Activated T-cell treated with anti-CD3 and anti-CD28 coated beads, Interleukin-2, amount 50 U/mL, for 24 hours (primary cell): ENCODE results near the gene DNAH6.
A peak's percentile ranks its signal among the peaks of the same experiment; 100 is the strongest.

Experiments
- DNase-seq: peaks from one replicate; pipeline ENCODE4 v3.0.0-alpha.2; 2020
- H3K27ac Mint-ChIP-seq: 2 replicates; pipeline ENCODE4 v1.8.0; 2020; ENCODE audit warnings: mild to moderate bottlenecking, mixed read lengths
- H3K27me3 Mint-ChIP-seq: 2 replicates; pipeline ENCODE4 v1.8.0; 2020; ENCODE audit warnings: mixed read lengths
- H3K36me3 Mint-ChIP-seq: 2 replicates; pipeline ENCODE4 v1.8.0; 2020; ENCODE audit warnings: low read depth, mixed read lengths
- H3K4me1 Mint-ChIP-seq: 2 replicates; pipeline ENCODE4 v1.8.0; 2020; ENCODE audit warnings: low read depth, mixed read lengths
- H3K4me3 Mint-ChIP-seq: 2 replicates; pipeline ENCODE4 v1.8.0; 2020; ENCODE audit warnings: mild to moderate bottlenecking, moderate library complexity, mixed read lengths
- H3K9me3 Mint-ChIP-seq: 2 replicates; pipeline ENCODE4 v1.8.0; 2020; ENCODE audit warnings: mixed read lengths

The DNAH6 gene

GRCh38 chr2:84629550-84629949, 113.3 kb downstream of the DNAH6 start:
- Mint-ChIP-seq H3K36me3 (no peaks in the 10 kb centered on the region), H3K27ac (no peak overlapping the region), H3K4me3 (no peak overlapping the region), H3K4me1 (peaks cover 22% of the 10 kb centered on the region), H3K9me3 (no peaks in the 10 kb centered on the region), H3K27me3 (no peaks in the 10 kb centered on the region)
- DNase-seq, result no peak

GRCh38 chr2:84631047-84631446, 114.7 kb downstream of the DNAH6 start:
- Mint-ChIP-seq H3K36me3 (no peaks in the 10 kb centered on the region), H3K27me3 (no peaks in the 10 kb centered on the region), H3K4me1 (peaks cover 22% of the 10 kb centered on the region), H3K27ac (no peak overlapping the region), H3K4me3 (no peak overlapping the region), H3K9me3 (no peaks in the 10 kb centered on the region)
- no peak for DNase-seq

GRCh38 chr2:84631985-84632384, 115.7 kb downstream of the DNAH6 start:
- H3K4me1 Mint-ChIP-seq, result peaks cover 22% of the 10 kb centered on the region
- no peak overlapping the region for H3K4me3 Mint-ChIP-seq
- DNase-seq, result no peak
- H3K27me3 Mint-ChIP-seq, result no peaks in the 10 kb centered on the region
- no peaks in the 10 kb centered on the region for H3K36me3 Mint-ChIP-seq
- no peaks in the 10 kb centered on the region for H3K9me3 Mint-ChIP-seq
- H3K27ac Mint-ChIP-seq, result no peak overlapping the region

- no peak overlapping the region for H3K4me3 Mint-ChIP-seq
- H3K27me3 Mint-ChIP-seq, result no peaks in the 10 kb centered on the region
- no peaks in the 10 kb centered on the region for H3K9me3 Mint-ChIP-seq
- H3K36me3 Mint-ChIP-seq, result no peaks in the 10 kb centered on the region
- H3K27ac Mint-ChIP-seq, result no peak overlapping the region
- no peak for DNase-seq
- H3K4me1 Mint-ChIP-seq, result peaks cover 18% of the 10 kb centered on the region
Measured at GRCh38 chr2:84636080-84636971, 120.0 kb downstream of the DNAH6 start.

GRCh38 chr2:84639751-84640150, 123.5 kb downstream of the DNAH6 start:
- Mint-ChIP-seq H3K4me3 (no peak overlapping the region), H3K4me1 (peaks cover 1% of the 10 kb centered on the region), H3K27me3 (no peaks in the 10 kb centered on the region), H3K9me3 (peaks cover 7% of the 10 kb centered on the region), H3K27ac (no peak overlapping the region), H3K36me3 (no peaks in the 10 kb centered on the region)
- DNase-seq, result no peak

GRCh38 chr2:84640411-84640810, 124.1 kb downstream of the DNAH6 start:
- DNase-seq, result no peak
- Mint-ChIP-seq H3K27ac (no peak overlapping the region), H3K4me3 (no peak overlapping the region), H3K27me3 (no peaks in the 10 kb centered on the region), H3K36me3 (no peaks in the 10 kb centered on the region), H3K4me1 (peaks cover 1% of the 10 kb centered on the region), H3K9me3 (peaks cover 8% of the 10 kb centered on the region)

- no peaks in the 10 kb centered on the region for H3K36me3 Mint-ChIP-seq
- H3K9me3 Mint-ChIP-seq, result peaks cover 12% of the 10 kb centered on the region
- H3K4me3 Mint-ChIP-seq, result no peak overlapping the region
- no peaks in the 10 kb centered on the region for H3K27me3 Mint-ChIP-seq
- DNase-seq, result no peak
- no peak overlapping the region for H3K27ac Mint-ChIP-seq
- peaks cover 1% of the 10 kb centered on the region for H3K4me1 Mint-ChIP-seq
Measured at GRCh38 chr2:84641021-84641420, 124.7 kb downstream of the DNAH6 start.

GRCh38 chr2:84643991-84644390, 127.7 kb downstream of the DNAH6 start:
- Mint-ChIP-seq H3K27ac (no peak overlapping the region), H3K27me3 (no peaks in the 10 kb centered on the region), H3K4me1 (peaks cover 27% of the 10 kb centered on the region), H3K4me3 (no peak overlapping the region), H3K9me3 (peaks cover 12% of the 10 kb centered on the region), H3K36me3 (no peaks in the 10 kb centered on the region)
- DNase-seq, result no peak

GRCh38 chr2:84646514-84646913, 130.2 kb downstream of the DNAH6 start:
- no peak for DNase-seq
- H3K9me3 Mint-ChIP-seq, result peaks cover 12% of the 10 kb centered on the region
- H3K27ac Mint-ChIP-seq, result no peak overlapping the region
- H3K4me1 Mint-ChIP-seq, result peaks cover 52% of the 10 kb centered on the region
- H3K27me3 Mint-ChIP-seq, result no peaks in the 10 kb centered on the region
- no peaks in the 10 kb centered on the region for H3K36me3 Mint-ChIP-seq
- no peak overlapping the region for H3K4me3 Mint-ChIP-seq

GRCh38 chr2:84647267-84647666, 131.0 kb downstream of the DNAH6 start:
- DNase-seq, result no peak
- Mint-ChIP-seq H3K9me3 (peaks cover 12% of the 10 kb centered on the region), H3K4me1 (peaks cover 57% of the 10 kb centered on the region), H3K4me3 (no peak overlapping the region), H3K36me3 (no peaks in the 10 kb centered on the region), H3K27ac (no peak overlapping the region), H3K27me3 (no peaks in the 10 kb centered on the region)

- Mint-ChIP-seq H3K4me1 (peaks cover 72% of the 10 kb centered on the region), H3K4me3 (no peak overlapping the region), H3K27me3 (no peaks in the 10 kb centered on the region), H3K27ac (peak overlapping the region; percentile 22), H3K36me3 (peaks cover 3% of the 10 kb centered on the region), H3K9me3 (peaks cover 10% of the 10 kb centered on the region)
- DNase-seq, result no peak
Measured at GRCh38 chr2:84649058-84649457, 132.8 kb downstream of the DNAH6 start.

- no peak for DNase-seq
- no peak overlapping the region for H3K4me3 Mint-ChIP-seq
- H3K9me3 Mint-ChIP-seq, result peaks cover 10% of the 10 kb centered on the region
- peak overlapping the region; percentile 22 for H3K27ac Mint-ChIP-seq
- no peaks in the 10 kb centered on the region for H3K27me3 Mint-ChIP-seq
- peaks cover 3% of the 10 kb centered on the region for H3K36me3 Mint-ChIP-seq
- H3K4me1 Mint-ChIP-seq, result peaks cover 78% of the 10 kb centered on the region
Measured at GRCh38 chr2:84649487-84650142, 133.3 kb downstream of the DNAH6 start.

- peak overlapping the region; percentile 12 for H3K27ac Mint-ChIP-seq
Measured at GRCh38 chr2:84652431-84652830, 136.1 kb downstream of the DNAH6 start.

GRCh38 chr2:84653302-84653701, 137.0 kb downstream of the DNAH6 start:
- Mint-ChIP-seq H3K27me3 (no peaks in the 10 kb centered on the region), H3K9me3 (peaks cover 12% of the 10 kb centered on the region), H3K4me3 (no peak overlapping the region), H3K27ac (no peak overlapping the region), H3K4me1 (peaks cover 66% of the 10 kb centered on the region), H3K36me3 (peaks cover 3% of the 10 kb centered on the region)
- DNase-seq, result no peak

More at GRCh38 chr2:84652431-84652830, 136.1 kb downstream of the DNAH6 start:
- Mint-ChIP-seq H3K9me3 (peaks cover 12% of the 10 kb centered on the region), H3K4me3 (no peak overlapping the region), H3K4me1 (peaks cover 75% of the 10 kb centered on the region), H3K36me3 (peaks cover 3% of the 10 kb centered on the region), H3K27me3 (no peaks in the 10 kb centered on the region)
- DNase-seq, result no peak

GRCh38 chr2:84654414-84654813, 138.1 kb downstream of the DNAH6 start:
- Mint-ChIP-seq H3K9me3 (peaks cover 12% of the 10 kb centered on the region), H3K27ac (no peak overlapping the region), H3K4me3 (no peak overlapping the region), H3K36me3 (peaks cover 3% of the 10 kb centered on the region), H3K4me1 (peaks cover 55% of the 10 kb centered on the region), H3K27me3 (no peaks in the 10 kb centered on the region)
- no peak for DNase-seq
